Uterus (tissue), 2 donors: Measurements from ENCODE around the gene SLC41A3.

Experiments
- POLR2A ChIP-seq, 2 donors: fragments of 450-650 bp; IDR thresholded peaks; one replicate each; pipeline ENCODE4 v1.6.1; 2016; ENCODE audit warnings: antibody characterized with exemption in 2 of 2, mild to moderate bottlenecking in 1 of 2, moderate library complexity in 1 of 2
- TF ChIP-seq, protein P1 (sequence below), 4 experiments: fragments of 200-600 bp in 2 of 4; fragments of 450-650 bp in 2 of 4; sonication (generic) in 2 of 4; IDR thresholded peaks; one replicate each; pipeline ENCODE4 v1.5.1; 2016 to 2019; ENCODE audit warnings: antibody characterized with exemption in 4 of 4, mild to moderate bottlenecking in 2 of 4, moderate library complexity in 1 of 4

DNA sequence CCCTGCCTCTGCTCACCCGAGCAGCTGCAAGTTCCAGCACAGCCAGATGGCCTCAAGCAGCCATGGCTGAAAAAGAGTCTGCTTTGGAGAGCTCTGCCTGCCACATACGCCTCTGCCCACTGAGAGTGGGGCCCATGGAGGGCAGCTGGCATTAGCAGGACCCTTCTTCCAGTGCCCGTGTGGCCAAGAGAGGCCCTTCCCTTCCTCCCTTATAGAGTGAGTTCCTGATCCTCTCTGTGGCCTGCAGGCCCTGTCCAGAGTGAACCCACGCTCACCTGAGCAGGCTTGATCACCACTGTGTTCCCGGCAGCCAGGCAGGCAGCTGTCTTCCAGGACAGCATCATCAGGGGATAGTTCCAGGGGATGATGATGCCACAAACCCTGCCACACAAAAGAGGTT lies 41.4 kb upstream of the SLC41A3 start:
- TF ChIP-seq, protein P1, sequence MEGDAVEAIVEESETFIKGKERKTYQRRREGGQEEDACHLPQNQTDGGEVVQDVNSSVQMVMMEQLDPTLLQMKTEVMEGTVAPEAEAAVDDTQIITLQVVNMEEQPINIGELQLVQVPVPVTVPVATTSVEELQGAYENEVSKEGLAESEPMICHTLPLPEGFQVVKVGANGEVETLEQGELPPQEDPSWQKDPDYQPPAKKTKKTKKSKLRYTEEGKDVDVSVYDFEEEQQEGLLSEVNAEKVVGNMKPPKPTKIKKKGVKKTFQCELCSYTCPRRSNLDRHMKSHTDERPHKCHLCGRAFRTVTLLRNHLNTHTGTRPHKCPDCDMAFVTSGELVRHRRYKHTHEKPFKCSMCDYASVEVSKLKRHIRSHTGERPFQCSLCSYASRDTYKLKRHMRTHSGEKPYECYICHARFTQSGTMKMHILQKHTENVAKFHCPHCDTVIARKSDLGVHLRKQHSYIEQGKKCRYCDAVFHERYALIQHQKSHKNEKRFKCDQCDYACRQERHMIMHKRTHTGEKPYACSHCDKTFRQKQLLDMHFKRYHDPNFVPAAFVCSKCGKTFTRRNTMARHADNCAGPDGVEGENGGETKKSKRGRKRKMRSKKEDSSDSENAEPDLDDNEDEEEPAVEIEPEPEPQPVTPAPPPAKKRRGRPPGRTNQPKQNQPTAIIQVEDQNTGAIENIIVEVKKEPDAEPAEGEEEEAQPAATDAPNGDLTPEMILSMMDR (IDR thresholded peaks at IDR 0.05): no peak
- no peak for TF ChIP-seq POLR2A (IDR thresholded peaks at IDR 0.05)
